GM06990 (cell line): ENCODE results near the gene AKR1B1.

Source experiments
- DNase-seq: peaks from one replicate; pipeline ENCODE4 v3.0.0-alpha.2; 2011; ENCODE audit not compliant: insufficient read length; ENCODE audit errors: extremely low read depth
- H3K27me3 ChIP-seq: replicated peaks from 2 replicates; pipeline ENCODE4 v1.6.0; 2011; ENCODE audit warnings: low read length; ENCODE audit not compliant: control insufficient read depth, insufficient read depth
- H3K36me3 ChIP-seq: 2 replicates; pipeline ENCODE4 v1.5.1; 2011; ENCODE audit warnings: low read length; ENCODE audit not compliant: control insufficient read depth, insufficient read depth
- H3K4me3 ChIP-seq: replicated peaks from 2 replicates; pipeline ENCODE4 v1.5.1; 2011; ENCODE audit warnings: low read depth, mild to moderate bottlenecking, control low read depth, low read length
- CTCF ChIP-seq: IDR thresholded peaks from 2 replicates; pipeline ENCODE4 v1.5.1; 2011; ENCODE audit warnings: low read length, control low read depth, mild to moderate bottlenecking, inconsistent platforms; ENCODE audit not compliant: insufficient read depth, poor library complexity, severe bottlenecking

Gene AKR1B1

GRCh38 chr7:134432296-134433152 is 26.4 kb downstream of the AKR1B1 start:
- Histone ChIP-seq H3K27me3 (no peaks in the 10 kb centered on the region), H3K4me3 (peak overlapping the region; percentile 30; the same call in 1 of the 2 replicates), H3K36me3 (no peaks in the 10 kb centered on the region)
- TF ChIP-seq CTCF = peak; percentile 53
- peak; percentile 75 for DNase-seq

GRCh38 chr7:134431815-134432214 is 27.1 kb downstream of the AKR1B1 start:
- TF ChIP-seq CTCF = no peak
- H3K4me3 ChIP-seq = no peak overlapping the region

GRCh38 chr7:134429481-134429880 is 29.4 kb downstream of the AKR1B1 start:
- no peak for TF ChIP-seq CTCF
- no peak overlapping the region for H3K4me3 ChIP-seq
- no peaks in the 10 kb centered on the region for H3K36me3 ChIP-seq
- DNase-seq = no peak
- H3K27me3 ChIP-seq = no peaks in the 10 kb centered on the region; the same call in 1 of the 2 replicates

More at GRCh38 chr7:134431815-134432214, 27.1 kb downstream of the AKR1B1 start:
- Histone ChIP-seq H3K27me3 (no peaks in the 10 kb centered on the region), H3K36me3 (no peaks in the 10 kb centered on the region)
- DNase-seq = no peak

- no peak overlapping the region for H3K4me3 ChIP-seq
- DNase-seq = no peak
- no peak for TF ChIP-seq CTCF
Observed at GRCh38 chr7:134428942-134429341, 30.0 kb downstream of the AKR1B1 start.

GRCh38 chr7:134427896-134428295 is 31.0 kb downstream of the AKR1B1 start:
- H3K27me3 ChIP-seq = no peaks in the 10 kb centered on the region; the same call in none of the 2 replicates
- no peak for TF ChIP-seq CTCF
- no peaks in the 10 kb centered on the region for H3K36me3 ChIP-seq
- no peak overlapping the region for H3K4me3 ChIP-seq
- DNase-seq = no peak

More at GRCh38 chr7:134428942-134429341, 30.0 kb downstream of the AKR1B1 start:
- H3K36me3 ChIP-seq = no peaks in the 10 kb centered on the region
- H3K27me3 ChIP-seq = no peaks in the 10 kb centered on the region; the same call in none of the 2 replicates
